OCI-LY7 (cell line): Measurements from ENCODE around the gene OCSTAMP.

Experiments
- CTCF ChIP-seq: fragments of 200-600 bp; sonication (generic); conservative IDR thresholded peaks from 2 replicates; pipeline ENCODE4 v1.5.1; 2014; ENCODE audit warnings: mild to moderate bottlenecking, antibody characterized with exemption, low read length, moderate library complexity, mixed read lengths
- EZH2phosphoT487 ChIP-seq: fragments of 200-600 bp; sonication (generic); IDR thresholded peaks from 2 replicates; pipeline ENCODE4 v1.6.1; 2018; ENCODE audit warnings: low read depth, borderline replicate concordance, mild to moderate bottlenecking, mixed run types, antibody characterized with exemption, low read length, moderate library complexity, mixed read lengths

GRCh38 chr20:46519471-46520068, 30.9 kb downstream of the OCSTAMP start:
- no peak for TF ChIP-seq CTCF
- TF ChIP-seq EZH2phosphoT487: no peak
